ENCODE measurements around the gene EDN3. TPM values are rescaled to one million over a fixed set of nuclear protein-coding genes. Genes with fewer than 3 reads are reported as not detected.
"Not testable (repeated sequence)": the region's sequence is repeated elsewhere in the genome, so short reads cannot be mapped to it uniquely, and the experiment has no call there.

Gene EDN3
- total RNA-seq, 6 donors from 2014 or later = 0.27 to 3.2 (median 1.5) TPM; not detected in 2

GRCh38 chr20:59335377-59335776, 35.0 kb downstream of the EDN3 start:
- Histone ChIP-seq H3K27ac (no peak overlapping the region), H3K9me3 (no peaks in the 10 kb centered on the region), H3K4me1 (no peaks in the 10 kb centered on the region), H3K27me3 (no peaks in the 10 kb centered on the region), H3K4me3 (no peak overlapping the region), H3K36me3 (no peaks in the 10 kb centered on the region)
- no peak for TF ChIP-seq POLR2AphosphoS5 (IDR thresholded peaks at IDR 0.05)
- TF ChIP-seq, protein P1, sequence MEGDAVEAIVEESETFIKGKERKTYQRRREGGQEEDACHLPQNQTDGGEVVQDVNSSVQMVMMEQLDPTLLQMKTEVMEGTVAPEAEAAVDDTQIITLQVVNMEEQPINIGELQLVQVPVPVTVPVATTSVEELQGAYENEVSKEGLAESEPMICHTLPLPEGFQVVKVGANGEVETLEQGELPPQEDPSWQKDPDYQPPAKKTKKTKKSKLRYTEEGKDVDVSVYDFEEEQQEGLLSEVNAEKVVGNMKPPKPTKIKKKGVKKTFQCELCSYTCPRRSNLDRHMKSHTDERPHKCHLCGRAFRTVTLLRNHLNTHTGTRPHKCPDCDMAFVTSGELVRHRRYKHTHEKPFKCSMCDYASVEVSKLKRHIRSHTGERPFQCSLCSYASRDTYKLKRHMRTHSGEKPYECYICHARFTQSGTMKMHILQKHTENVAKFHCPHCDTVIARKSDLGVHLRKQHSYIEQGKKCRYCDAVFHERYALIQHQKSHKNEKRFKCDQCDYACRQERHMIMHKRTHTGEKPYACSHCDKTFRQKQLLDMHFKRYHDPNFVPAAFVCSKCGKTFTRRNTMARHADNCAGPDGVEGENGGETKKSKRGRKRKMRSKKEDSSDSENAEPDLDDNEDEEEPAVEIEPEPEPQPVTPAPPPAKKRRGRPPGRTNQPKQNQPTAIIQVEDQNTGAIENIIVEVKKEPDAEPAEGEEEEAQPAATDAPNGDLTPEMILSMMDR (IDR thresholded peaks at IDR 0.05) = no peak
- TF ChIP-seq POLR2A (IDR thresholded peaks at IDR 0.05) = no peak
- TF ChIP-seq EP300 (IDR thresholded peaks at IDR 0.05) = no peak
- DNase-seq (no peak), ATAC-seq (ENCODE audit: low FRiP score in 2 of 2) (no peak)
- WGBS, 2 donors = 90 to 92% methylated on average over 4 of the region's 4 CpGs

DNA sequence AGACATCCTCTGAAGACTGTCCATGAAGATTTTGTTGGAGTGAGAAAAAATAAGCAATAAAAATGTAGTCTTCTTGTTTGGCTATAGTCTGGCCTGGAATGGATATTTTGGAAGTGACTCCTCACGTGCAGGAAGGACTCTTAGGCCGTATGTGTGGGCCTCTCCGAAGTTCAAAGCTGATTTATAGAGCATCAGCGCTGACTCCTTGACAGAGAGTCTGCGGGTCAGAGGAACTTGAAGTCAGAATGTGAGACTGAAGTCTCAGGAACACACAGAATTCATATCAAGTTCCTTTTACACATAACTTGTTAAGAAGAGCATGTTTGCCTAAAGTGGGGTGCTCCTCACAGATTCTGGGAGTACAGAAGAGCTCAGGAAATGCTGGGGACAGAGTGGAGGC, 36.1 kb downstream of the EDN3 start:
- no peaks in the 10 kb centered on the region for H3K4me1 ChIP-seq
- H3K27ac ChIP-seq = no peak overlapping the region
- ATAC-seq (ENCODE audit: low FRiP score in 2 of 2) = no peak
- WGBS, 2 donors = 76 to 86% methylated on average over 5 of the region's 5 CpGs
- H3K4me3 ChIP-seq = no peak overlapping the region
- H3K27me3 ChIP-seq = no peaks in the 10 kb centered on the region
- H3K9me3 ChIP-seq = no peaks in the 10 kb centered on the region
- no peak for TF ChIP-seq POLR2AphosphoS5 (IDR thresholded peaks at IDR 0.05)
- TF ChIP-seq EP300 (IDR thresholded peaks at IDR 0.05) = no peak
- TF ChIP-seq, protein P1 (IDR thresholded peaks at IDR 0.05) = no peak
- no peak for TF ChIP-seq POLR2A (IDR thresholded peaks at IDR 0.05)
- H3K36me3 ChIP-seq = no peaks in the 10 kb centered on the region
- no peak for DNase-seq

- H3K36me3 ChIP-seq = not testable (repeated sequence)
Measured at GRCh38 chr20:59338444-59338843, 38.0 kb downstream of the EDN3 start.

DNA sequence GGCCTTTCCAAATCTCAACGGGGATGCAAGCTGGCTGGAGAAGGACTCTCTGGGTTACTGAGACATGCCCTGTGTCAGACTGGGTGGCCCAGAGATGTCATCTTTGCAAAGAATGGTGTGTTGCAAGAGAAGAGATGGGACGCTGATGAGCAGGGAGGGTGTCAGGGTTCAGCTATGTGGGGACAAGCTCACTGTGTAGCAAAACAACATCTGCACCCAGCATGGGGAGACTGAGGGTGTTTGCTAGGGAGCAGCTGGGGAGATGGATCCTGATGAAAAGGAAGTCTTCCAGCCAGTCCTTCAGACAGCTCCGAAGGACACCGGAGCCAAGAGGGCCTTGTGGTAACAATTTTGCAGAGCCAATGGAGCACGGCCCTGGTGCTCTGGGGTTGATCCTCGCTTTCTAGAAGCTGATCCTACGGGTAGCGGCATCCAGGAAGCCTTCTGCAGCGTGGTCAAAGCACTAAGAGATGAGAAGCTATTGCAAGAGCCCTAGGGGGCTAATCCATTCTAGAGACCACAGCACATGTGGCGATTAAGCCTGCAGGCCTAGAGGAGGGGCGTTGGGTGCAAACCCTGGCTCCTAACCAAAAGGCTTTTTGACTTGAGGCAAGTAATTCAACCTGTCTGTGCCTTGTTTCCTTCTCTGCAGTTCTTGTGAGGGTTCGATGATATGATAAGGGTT, 39.9 kb downstream of the EDN3 start:
- Histone ChIP-seq H3K4me3 (no peak overlapping the region), H3K27me3 (no peaks in the 10 kb centered on the region), H3K36me3 (no peaks in the 10 kb centered on the region), H3K27ac (no peak overlapping the region), H3K9me3 (no peaks in the 10 kb centered on the region), H3K4me1 (no peaks in the 10 kb centered on the region)
- TF ChIP-seq POLR2A (IDR thresholded peaks at IDR 0.05) (no peak), EP300 (IDR thresholded peaks at IDR 0.05) (no peak), POLR2AphosphoS5 (IDR thresholded peaks at IDR 0.05) (no peak)
- TF ChIP-seq, protein P1 (IDR thresholded peaks at IDR 0.05) = no peak
- 81 to 86% methylated on average over 7 to 12 of the region's 12 CpGs for WGBS, 2 donors
- DNase-seq (no peak), ATAC-seq (ENCODE audit: low FRiP score in 2 of 2) (no peak)

More at GRCh38 chr20:59338444-59338843, 38.0 kb downstream of the EDN3 start:
- peak in 1 of 2 donors; percentile 23 for ATAC-seq (ENCODE audit: low FRiP score in 2 of 2)
- H3K4me3 ChIP-seq, DNase-seq, H3K4me1 ChIP-seq, H3K27ac ChIP-seq, H3K9me3 ChIP-seq, H3K27me3 ChIP-seq: not testable (repeated sequence)
- WGBS, 2 donors = 85% methylated on average over 3 of the region's 8 CpGs; no CpG with 5 or more reads in 1 of the 2 donors

GRCh38 chr20:59341285-59342022, 41.0 kb downstream of the EDN3 start:
- not testable (repeated sequence) for H3K27ac ChIP-seq; H3K4me3 ChIP-seq; H3K27me3 ChIP-seq; H3K4me1 ChIP-seq; H3K36me3 ChIP-seq; DNase-seq; H3K9me3 ChIP-seq; ATAC-seq (ENCODE audit: low FRiP score in 2 of 2)
- 76 to 91% methylated on average over 4 of the region's 4 CpGs for WGBS, 2 donors

Measured in upper lobe of left lung (tissue), 6 donors.